Measurements from ENCODE around the gene KIAA1614.
"Not testable (repeated sequence)": the region's sequence is repeated elsewhere in the genome, so short reads cannot be mapped to it uniquely, and the experiment has no call there.

KIAA1614 gene

DNA sequence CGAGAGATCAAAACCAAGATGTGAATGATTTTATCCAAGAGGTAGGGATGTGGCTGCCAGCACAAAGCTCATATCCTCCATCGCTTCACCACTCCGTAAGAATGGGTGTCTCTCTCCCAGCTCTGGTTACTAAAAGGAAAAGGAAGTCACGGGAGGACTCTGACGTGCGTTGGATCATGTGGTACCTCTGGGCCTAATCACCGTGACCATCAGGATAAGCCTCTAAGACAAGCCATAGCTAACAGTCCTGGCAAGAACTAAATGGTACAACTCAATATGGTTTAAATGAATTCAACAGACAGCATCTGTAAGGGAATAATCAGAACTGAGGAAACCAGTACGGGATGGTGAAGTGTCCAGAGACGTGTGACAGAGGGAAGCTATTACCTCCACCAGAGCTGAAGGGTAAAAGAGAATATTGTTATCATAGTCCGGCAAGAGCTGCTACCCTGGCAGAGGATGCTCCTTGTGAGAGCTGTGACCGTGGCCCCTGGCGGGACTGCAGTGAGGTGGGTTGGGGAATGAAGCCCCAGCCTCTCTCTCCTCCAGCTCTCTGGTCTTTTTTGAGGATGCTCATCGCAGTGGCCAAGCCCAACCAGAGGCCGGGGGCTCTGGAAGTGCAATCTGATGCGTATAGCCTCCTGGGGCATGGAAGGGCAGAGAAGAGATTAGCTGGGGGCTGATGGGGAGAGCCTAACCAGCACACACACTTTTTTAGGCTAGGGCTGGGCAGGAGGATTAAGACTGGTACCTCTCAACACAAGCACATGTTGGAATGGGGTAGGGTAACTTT, 54.2 kb downstream of the KIAA1614 start:
- no peak for DNase-seq

DNA sequence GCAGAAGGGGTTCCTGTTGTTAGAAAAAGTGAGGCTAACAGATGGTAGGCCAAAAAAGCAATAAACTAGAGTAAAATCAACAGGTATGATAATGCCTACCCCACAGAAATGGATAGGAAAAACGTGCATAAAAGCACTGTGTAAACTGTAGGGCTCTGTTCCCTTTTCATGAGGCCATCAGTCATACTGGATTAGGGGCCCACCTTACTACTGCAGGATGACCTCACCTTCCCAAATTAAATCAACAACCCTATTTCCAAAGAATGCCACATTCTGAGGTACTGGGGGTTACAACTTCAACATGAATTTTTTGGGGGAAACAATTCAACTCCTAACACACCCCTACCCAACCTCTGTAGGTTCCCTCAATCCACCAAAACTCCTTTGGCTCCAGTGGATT, 54.9 kb downstream of the KIAA1614 start:
- DNase-seq = no peak

DNA sequence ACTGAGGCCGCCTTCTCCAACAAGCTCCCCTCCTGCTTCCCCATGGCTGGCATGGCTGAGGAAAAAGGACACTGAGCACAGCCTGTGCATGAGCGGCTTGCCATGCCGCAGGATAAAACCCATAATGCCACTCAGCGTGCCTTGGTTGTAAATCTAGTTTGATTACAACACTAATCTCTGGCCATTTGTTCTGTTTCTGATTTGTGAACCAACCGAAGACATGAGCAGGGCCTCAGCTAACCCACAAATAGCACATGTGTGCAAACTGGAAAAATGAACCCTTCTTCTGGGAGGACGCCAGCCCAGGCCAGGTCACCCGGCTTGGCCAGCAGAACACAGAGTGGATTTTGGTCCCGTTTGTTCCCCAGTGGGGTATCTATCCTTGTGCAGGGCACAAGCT, 56.1 kb downstream of the KIAA1614 start:
- not testable (repeated sequence) for DNase-seq

DNA sequence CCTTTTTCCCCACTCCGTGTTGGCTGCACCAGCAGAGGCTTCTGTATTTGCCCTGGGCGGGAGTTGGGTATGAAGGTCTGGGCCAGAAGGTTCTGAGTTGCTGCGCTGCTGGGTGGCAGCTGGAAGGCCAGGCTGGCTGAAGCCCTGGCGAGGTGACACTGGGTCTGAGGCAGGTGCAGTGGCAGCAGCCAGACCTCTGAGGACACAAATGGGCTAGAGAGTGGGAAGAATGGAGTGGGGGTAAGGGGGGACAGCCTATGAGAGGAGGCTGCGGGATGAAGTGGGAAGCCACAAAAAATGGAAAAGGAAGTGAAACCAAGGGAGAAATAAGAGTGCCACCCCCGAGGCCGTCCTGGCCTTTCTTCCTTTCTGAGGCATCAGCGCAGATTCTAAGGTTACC, 56.7 kb downstream of the KIAA1614 start:
- DNase-seq = no peak

DNA sequence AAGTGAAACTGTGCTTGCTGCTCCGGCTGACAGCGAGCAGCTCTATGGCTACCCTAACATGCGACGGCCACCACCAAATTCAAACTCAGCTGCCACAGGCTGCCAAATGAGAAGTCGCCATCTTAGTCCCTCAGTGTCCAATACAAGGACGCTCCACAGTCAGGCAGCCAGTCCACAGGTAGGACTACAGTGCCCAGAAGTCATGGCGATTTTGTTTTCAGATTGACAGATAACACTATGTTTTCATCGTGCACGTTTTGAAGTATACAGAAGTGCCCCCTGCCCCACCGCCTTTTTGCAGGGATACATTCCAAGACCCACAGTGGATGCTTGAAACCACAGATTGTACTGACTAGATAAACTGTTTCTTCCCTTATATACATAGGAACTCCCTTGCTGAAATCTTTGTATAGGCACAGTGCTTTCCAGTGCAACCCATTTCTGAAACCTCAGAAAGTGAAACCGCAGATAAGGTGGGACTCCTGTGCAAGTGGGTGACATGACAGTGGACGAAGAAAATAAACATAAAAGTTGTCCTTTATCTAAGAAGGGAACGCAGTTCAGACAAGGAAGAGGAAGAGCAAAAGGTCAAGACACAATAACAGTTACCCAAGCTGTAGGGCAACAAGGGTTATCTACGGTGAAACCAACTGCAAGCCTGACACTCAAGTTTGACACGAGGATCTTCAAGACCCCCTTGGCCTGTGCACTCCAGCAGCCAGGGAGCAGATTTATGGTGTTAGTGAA, 57.8 kb downstream of the KIAA1614 start:
- peak; percentile 12 for DNase-seq

DNA sequence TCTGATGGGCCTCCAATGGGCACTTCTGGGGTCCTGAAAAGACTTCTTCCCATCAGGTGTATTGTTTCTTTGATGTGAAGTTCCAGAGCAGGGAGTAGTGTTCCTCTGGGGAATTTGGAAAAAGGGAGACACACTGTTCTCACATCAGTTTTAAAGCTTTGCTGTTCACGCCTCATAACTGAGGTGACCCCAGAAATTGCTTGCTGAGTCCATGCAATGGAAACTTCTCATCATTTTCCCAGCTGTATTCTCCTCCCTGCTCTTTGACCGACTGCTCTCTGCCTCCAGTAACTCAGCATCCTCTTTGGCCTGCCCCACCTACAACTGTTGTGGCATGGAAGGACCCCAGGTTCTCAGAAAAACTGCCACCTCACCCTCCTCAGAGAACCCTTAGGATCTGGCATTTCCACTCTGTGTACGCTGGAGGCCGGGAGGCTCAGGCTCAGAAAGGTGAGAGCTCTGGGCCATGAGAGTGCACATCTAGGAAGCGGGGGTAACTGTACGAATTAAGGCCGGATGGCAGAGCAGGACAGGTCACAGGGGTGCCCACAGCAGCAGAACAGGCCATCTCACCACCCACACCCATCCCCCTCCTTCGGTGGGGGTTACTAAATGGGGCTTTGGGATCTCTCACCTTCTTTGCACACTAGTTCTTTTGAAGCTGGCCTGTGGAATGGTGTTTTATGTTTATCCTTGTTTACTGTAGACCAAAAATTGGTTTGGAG, 58.7 kb downstream of the KIAA1614 start:
- no peak for DNase-seq

DNA sequence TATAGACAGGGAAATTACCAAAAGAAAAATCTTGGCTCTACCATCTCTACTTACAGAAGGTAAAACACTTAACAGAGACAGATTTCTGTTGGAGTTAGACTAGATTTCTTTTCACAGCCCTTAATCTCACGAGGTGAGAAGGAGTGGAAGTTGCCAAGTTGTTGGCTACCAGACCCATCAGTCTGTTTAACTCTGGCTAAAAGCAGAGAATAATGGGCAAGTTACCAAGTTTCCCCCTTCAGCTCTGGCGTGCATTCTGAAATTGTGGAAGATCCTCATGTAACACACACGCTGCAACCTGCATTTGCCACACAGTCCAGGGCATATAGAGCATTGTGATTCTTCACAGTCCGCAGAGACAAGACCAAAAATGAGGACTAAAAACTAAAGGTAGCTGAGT, 60.7 kb downstream of the KIAA1614 start:
- no peak for DNase-seq

DNA sequence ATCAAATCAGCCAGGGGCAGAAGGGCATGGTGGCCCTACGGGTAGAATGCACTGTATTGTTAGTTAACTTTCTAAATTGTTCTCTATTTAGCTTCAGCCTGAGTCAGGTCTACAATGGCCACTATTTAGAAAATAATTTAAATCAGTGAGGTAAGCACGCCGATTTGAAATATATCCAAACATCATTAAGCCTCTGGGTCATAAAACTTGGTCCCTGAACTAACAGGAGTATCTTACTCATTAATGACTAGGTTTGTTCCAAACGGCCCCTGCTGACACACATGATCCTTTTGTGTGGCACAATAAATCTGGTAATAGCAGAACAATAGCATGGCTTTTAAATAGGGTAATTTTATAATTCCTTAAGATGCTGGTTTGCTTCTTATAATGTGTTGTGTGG, 61.5 kb downstream of the KIAA1614 start:
- DNase-seq = no peak

DNA sequence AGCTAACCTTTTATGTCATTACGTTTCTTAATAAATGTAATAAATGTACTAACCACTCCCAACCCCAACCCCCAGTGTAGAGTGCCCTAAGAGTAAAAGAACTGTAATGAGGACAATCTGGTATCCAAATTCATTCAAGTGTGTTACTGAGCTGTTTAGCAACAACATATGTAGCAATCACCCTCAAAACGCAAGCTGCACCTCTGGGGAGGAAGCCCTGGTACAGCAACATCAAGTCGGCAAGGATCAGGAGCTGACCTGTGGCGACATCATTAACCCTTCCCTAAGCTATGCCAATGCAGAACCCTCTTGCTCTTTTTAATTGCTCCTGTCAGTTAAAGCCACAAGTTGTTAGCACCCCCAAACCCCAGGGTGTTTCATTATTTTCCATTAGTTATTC, 62.9 kb downstream of the KIAA1614 start:
- DNase-seq = peak; percentile 62

DNA sequence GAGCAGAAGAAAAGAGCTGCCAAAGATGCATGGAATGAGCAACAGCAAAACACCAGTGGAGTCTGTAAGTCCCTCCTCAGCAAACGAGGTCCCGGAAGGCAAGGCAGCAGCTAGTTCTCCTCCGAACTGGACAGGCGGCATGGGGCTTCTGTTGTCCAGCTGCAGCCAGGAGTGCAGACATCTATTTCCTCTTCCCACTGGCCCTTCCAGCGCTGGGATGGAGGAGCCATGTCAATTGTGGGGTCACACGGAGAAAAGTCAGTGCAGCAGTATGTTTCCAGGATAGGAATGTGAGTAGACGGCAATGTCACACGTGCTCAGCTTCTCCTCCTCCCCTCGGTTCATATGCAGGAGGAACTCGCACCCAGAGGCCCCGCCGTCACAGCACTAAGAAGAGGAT, 63.5 kb downstream of the KIAA1614 start:
- no peak for DNase-seq

DNA sequence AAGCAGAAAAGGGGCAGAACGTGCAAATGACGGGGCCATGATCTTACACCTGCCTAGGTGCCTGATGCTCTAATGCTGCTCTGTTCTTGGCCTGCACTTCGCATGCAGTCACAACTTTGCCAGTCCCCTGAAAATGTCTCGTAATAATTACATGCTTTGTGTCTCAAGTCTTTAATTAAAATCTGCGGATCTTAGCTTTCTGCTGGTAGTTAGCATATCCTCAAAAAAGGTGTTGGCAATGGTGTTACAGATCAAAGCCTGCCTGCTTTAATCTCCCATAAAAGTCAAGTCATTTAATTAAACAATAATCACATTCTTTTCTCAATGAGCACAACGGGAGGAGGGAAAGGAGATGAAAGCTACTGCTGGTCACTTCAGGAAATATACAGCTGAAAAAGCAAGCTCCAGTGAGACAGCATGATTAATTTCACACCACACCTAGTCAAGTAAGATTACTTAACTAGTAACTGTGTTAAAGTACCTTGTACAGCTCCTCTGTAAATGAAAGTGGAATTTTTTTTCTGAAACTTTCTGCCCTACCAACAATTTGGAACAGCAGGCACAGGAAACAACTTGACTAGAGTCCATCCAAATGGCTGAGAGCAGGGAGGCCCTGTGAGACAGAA, 64.1 kb downstream of the KIAA1614 start:
- no peak for DNase-seq

DNA sequence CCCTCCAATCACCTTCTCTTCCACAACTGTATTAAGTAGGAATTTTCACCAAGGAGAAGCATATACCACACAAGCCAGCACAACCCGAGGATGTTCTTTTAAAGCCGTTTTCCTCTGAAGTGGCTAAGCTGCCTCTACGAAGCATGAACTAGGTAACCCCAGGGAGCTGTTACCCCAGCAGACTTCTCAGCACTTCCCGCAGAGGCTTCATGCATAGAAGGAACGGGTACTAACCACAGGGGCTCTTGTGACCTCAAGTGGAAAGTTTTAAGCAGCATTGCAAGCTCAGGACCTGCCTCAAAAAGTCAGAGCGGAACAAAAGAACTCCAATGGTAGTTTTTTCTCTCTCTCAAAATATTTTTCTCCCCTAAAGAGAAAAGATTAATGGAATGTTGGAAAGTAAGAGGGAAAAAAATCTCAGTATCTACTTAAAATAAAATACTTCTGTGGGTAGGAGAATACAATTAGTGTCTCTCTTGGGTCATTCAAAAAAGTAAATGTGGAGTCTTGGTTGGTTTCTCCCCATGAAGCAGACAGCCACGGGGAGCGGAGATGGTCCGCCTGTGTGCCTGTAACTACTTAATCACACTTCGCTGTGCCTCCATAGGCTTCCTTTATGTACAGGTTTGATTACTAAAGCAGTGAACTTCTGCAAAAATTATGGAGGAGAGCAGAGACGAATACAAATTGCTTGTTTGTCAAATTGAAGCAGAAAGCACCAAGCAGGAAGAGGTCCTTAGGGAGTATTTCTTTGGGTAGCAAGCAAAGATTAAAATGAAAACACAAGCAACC, 69.1 kb downstream of the KIAA1614 start:
- peak; percentile 65 for DNase-seq

DNA sequence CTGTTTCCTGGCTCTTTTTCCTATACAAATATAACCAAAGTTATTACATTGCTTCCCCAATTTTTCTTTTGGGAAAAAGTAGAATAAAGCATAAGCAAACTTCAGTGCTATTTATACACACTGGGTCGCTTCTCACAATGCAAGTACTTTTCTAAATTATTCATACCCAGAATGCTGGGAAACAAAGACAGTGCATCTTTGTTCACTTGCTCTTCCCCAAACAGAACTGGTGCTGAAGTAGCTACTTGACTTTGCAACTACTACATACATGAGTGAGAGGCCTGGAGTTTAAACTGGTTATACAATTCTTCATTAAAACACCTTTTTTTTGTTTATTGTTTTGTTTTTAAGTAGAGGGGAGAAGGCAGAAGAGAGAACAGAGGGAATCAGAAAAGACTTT, 69.7 kb downstream of the KIAA1614 start:
- DNase-seq = no peak

DNA sequence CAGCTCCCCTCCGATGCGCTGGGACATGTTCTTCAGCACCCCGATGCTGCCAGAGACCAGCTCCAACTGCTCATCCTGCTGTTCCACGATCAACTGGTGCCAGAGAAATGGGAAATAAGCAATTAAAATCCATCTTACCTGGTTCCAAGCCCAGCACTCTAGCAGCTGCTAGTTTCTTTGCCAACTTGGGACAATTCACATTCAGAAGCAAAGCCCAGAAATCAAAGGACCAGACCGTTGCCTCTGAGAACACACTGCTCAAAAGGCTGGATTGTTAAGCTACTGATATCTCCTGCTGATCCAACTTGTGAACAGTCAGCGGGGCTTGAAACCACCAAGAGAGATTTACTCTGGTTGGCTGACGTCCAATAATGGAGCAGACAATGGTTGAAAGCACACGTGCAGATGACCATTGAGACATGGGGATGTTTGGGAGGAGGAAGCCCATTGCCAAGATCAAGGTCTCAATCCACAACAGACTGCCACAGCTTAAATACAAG, 75.6 kb downstream of the KIAA1614 start:
- DNase-seq = no peak

DNA sequence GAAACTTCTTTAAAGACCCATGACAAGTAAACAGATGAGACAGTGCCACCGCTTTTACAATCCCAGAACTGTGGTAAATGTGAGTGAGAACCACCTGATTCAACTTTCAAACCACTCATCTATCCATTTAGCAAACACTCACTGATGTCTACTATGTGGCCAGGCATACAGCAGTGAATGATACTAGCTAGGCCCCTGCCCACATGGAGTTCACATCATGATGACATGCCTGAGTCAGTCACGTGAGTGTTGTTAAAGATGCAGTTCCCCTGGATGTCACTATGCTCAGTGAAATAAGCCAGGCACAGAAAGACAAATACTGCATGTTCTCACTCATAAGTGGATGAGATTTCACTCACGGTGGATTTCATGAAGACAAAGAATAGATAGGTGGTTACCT, 81.6 kb downstream of the KIAA1614 start:
- DNase-seq = no peak

DNA sequence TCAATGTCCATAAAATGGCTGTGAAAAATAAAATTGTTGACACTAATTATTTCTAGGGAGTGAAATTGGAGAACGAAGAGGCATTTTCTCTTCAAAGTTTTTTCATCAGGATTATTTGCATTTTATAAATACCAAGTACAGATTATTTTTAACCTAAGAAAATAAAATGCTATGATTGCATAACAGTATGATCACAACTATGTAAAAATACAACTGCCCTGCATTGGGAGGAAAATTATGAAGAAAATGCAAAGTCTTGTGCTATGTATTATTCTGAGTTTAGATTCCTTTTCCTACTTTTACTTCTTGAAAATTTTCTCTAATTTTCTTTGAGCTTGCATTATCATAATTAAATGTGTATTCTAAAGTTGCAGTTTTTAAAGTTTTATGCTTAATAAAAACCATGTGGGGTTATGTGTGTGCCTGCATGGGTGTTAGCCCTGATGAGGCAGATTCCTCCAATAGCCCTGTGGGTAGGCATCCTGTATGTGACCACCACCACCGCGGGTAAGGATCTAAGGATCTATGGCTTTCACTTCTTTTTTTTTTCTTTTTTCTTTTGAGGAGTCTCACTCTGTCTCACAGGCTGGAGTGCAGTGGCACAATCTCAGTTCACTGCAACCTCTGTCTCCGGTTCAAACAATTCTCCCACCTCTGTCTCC, 85.3 kb downstream of the KIAA1614 start:
- no peak for DNase-seq

Data from hematopoietic multipotent progenitor cell treated with erythropoietin and hydrocortisone succinate and interleukin-3 and kit ligand, for 4 days (in vitro differentiated cells).